IMR-90 (cell line): ENCODE results near the gene GALP. TPM values are rescaled to one million over a fixed set of nuclear protein-coding genes. Genes with fewer than 3 reads are reported as not detected.

Source experiments
- ATAC-seq: fragments of 200-7000 bp; cut with Tn5 transposase; 2 replicates; pipeline ENCODE4 v1.9.1; 2020; ENCODE audit warnings: low read depth, mild to moderate bottlenecking, moderate library complexity
- BruUV-seq: library from RNA; stranded (reverse); fragments of 400-500 nt; replicated peaks from 2 replicates; lab custom pipeline; 2021; lab: Mats Ljungman, UMichigan
- CTCF ChIA-PET: fragments of 300-600 bp; formaldehyde crosslinking; extraction: SDS; loops from one replicate; lab custom pipeline; 2021; ENCODE audit warnings: antibody characterized with exemption; lab: Yijun Ruan, JAX
- POLR2A ChIA-PET: fragments of 300-600 bp; sonication (Branson Sonifier 250); formaldehyde crosslinking; loops from one replicate; lab custom pipeline; 2022; ENCODE audit warnings: antibody characterized with exemption; ENCODE audit not compliant: unreplicated experiment; lab: Charles Lee
- DNase-seq: peaks from one replicate; pipeline ENCODE4 v3.0.0; 2013
- H2AFZ ChIP-seq: replicated peaks from 2 replicates; pipeline ENCODE3; 2013; ENCODE audit warnings: low read length, mild to moderate bottlenecking; ENCODE audit not compliant: poor library complexity
- H2AK5ac ChIP-seq: 2 replicates; pipeline ENCODE4 v1.6.1; 2013; ENCODE audit warnings: low read depth, low read length, inconsistent platforms
- H2AK9ac ChIP-seq: replicated peaks from 2 replicates; pipeline ENCODE3; 2013; ENCODE audit warnings: mild to moderate bottlenecking, low read depth, low read length, moderate library complexity; ENCODE audit not compliant: poor library complexity
- H2BK120ac ChIP-seq: 2 replicates; pipeline ENCODE4 v1.6.1; 2013; ENCODE audit warnings: low read depth, low read length, inconsistent platforms
- H2BK15ac ChIP-seq: 3 replicates; pipeline ENCODE4 v1.6.1; 2013; ENCODE audit warnings: low read depth, low read length, inconsistent platforms
- H2BK20ac ChIP-seq: 2 replicates; pipeline ENCODE4 v1.6.1; 2013; ENCODE audit warnings: low read depth, mild to moderate bottlenecking, inconsistent platforms, low read length, moderate library complexity
- H2BK5ac ChIP-seq: 2 replicates; pipeline ENCODE4 v1.6.1; 2013; ENCODE audit warnings: mild to moderate bottlenecking, low read depth, low read length, inconsistent platforms; ENCODE audit not compliant: poor library complexity, severe bottlenecking
- H3K14ac ChIP-seq: replicated peaks from 2 replicates; pipeline ENCODE4 v1.6.1; 2013; ENCODE audit warnings: low read depth, low read length, inconsistent platforms
- H3K18ac ChIP-seq: 2 replicates; pipeline ENCODE4 v1.6.1; 2013; ENCODE audit warnings: low read depth, low read length, control low read depth
- H3K23ac ChIP-seq: 2 replicates; pipeline ENCODE4 v1.6.1; 2013; ENCODE audit warnings: low read depth, low read length, inconsistent platforms
- H3K27ac ChIP-seq: 2 replicates; pipeline ENCODE4 v1.5.1; 2013; ENCODE audit warnings: mild to moderate bottlenecking, control low read depth, low read length; ENCODE audit not compliant: insufficient read depth
- H3K27me3 ChIP-seq: 2 replicates; pipeline ENCODE4 v1.6.1; 2013; ENCODE audit warnings: low read length; ENCODE audit not compliant: control insufficient read depth, insufficient read depth
- H3K36me3 ChIP-seq: 2 replicates; pipeline ENCODE4 v1.6.1; 2013; ENCODE audit warnings: low read length, mixed read lengths; ENCODE audit not compliant: control insufficient read depth, insufficient read depth
- H3K4ac ChIP-seq: 2 replicates; pipeline ENCODE4 v1.6.1; 2013; ENCODE audit warnings: low read depth, low read length, inconsistent platforms
- H3K4me1 ChIP-seq: 2 replicates; pipeline ENCODE4 v1.6.1; 2013; ENCODE audit warnings: low read length, mixed read lengths; ENCODE audit not compliant: control insufficient read depth, insufficient read depth
- H3K4me2 ChIP-seq: 2 replicates; pipeline ENCODE4 v1.6.1; 2013; ENCODE audit warnings: low read depth, mild to moderate bottlenecking, control low read depth, low read length, moderate library complexity
- H3K4me3 ChIP-seq: 2 replicates; pipeline ENCODE4 v1.5.1; 2013; ENCODE audit warnings: low read depth, mild to moderate bottlenecking, control low read depth, low read length, moderate library complexity; ENCODE audit not compliant: insufficient read depth
- H3K56ac ChIP-seq: 2 replicates; pipeline ENCODE4 v1.6.1; 2013; ENCODE audit warnings: low read length, inconsistent platforms; ENCODE audit not compliant: insufficient read depth; ENCODE audit errors: extremely low read depth
- H3K79me1 ChIP-seq, 2 experiments: 2 replicates each; pipeline ENCODE4 v1.6.1; 2013; ENCODE audit warnings: low read length in 2 of 2, inconsistent platforms in 1 of 2, low read depth in 1 of 2
- H3K9ac ChIP-seq: 2 replicates; pipeline ENCODE4 v1.6.1; 2013; ENCODE audit warnings: low read depth, low read length, control low read depth
- H3K9me1 ChIP-seq: 2 replicates; pipeline ENCODE4 v1.6.1; 2013; ENCODE audit warnings: low read length, inconsistent platforms; ENCODE audit not compliant: insufficient read depth
- H3K9me3 ChIP-seq: 2 replicates; pipeline ENCODE4 v1.6.1; 2013; ENCODE audit warnings: low read length; ENCODE audit not compliant: control insufficient read depth, insufficient read depth
- H4K20me1 ChIP-seq: 2 replicates; pipeline ENCODE4 v1.6.1; 2013; ENCODE audit warnings: low read length, inconsistent platforms; ENCODE audit not compliant: insufficient read depth
- H4K5ac ChIP-seq: 2 replicates; pipeline ENCODE4 v1.6.1; 2013; ENCODE audit warnings: mild to moderate bottlenecking, low read depth, low read length, control low read depth
- H4K8ac ChIP-seq, 2 experiments: 2 replicates each; pipeline ENCODE4 v1.6.1; 2013; ENCODE audit warnings: low read depth in 2 of 2, low read length in 2 of 2, control low read depth in 1 of 2, inconsistent platforms in 1 of 2
- H4K91ac ChIP-seq: 2 replicates; pipeline ENCODE4 v1.6.1; 2013; ENCODE audit warnings: low read depth, low read length, inconsistent platforms; ENCODE audit not compliant: insufficient read depth
- BHLHE40 ChIP-seq: fragments of 150-350 bp; IDR thresholded peaks from 2 replicates; pipeline ENCODE4 v1.6.1; 2016; ENCODE audit warnings: mild to moderate bottlenecking, low read depth, low read length
- CEBPB ChIP-seq: IDR thresholded peaks from 2 replicates; pipeline ENCODE4 v1.6.1; 2012; ENCODE audit warnings: low read depth, low read length, improper control_type of control experiment
- CHD1 ChIP-seq: IDR thresholded peaks from 2 replicates; pipeline ENCODE4 v1.6.1; 2012; ENCODE audit warnings: low read depth, low read length, improper control_type of control experiment
- CTCF ChIP-seq: conservative IDR thresholded peaks from 2 replicates; pipeline ENCODE4 v1.5.1; 2012; ENCODE audit warnings: mild to moderate bottlenecking, low read depth, low read length, improper control_type of control experiment
- FOS ChIP-seq: fragments of 150-350 bp; IDR thresholded peaks from 2 replicates; pipeline ENCODE4 v1.6.1; 2016; ENCODE audit warnings: low read depth, low read length
- MAFK ChIP-seq: IDR thresholded peaks from 2 replicates; pipeline ENCODE4 v1.6.1; 2012; ENCODE audit warnings: low read depth, low read length, improper control_type of control experiment
- MAZ ChIP-seq: IDR thresholded peaks from 2 replicates; pipeline ENCODE4 v1.6.1; 2012; ENCODE audit warnings: low read depth, mild to moderate bottlenecking, low read length, improper control_type of control experiment, moderate library complexity, borderline replicate concordance
- MXI1 ChIP-seq: IDR thresholded peaks from 2 replicates; pipeline ENCODE4 v1.6.1; 2012; ENCODE audit warnings: low read depth, mild to moderate bottlenecking, low read length, moderate library complexity, borderline replicate concordance
- NFE2L2 ChIP-seq: fragments of 150-350 bp; IDR thresholded peaks from 2 replicates; pipeline ENCODE4 v1.6.1; 2016; ENCODE audit warnings: low read depth, mild to moderate bottlenecking, low read length
- POLR2A ChIP-seq: IDR thresholded peaks from 2 replicates; pipeline ENCODE4 v1.6.1; 2012; ENCODE audit warnings: mild to moderate bottlenecking, low read depth, low read length
- RAD21 ChIP-seq: IDR thresholded peaks from 2 replicates; pipeline ENCODE4 v1.6.1; 2012; ENCODE audit warnings: low read length, improper control_type of control experiment
- RCOR1 ChIP-seq: IDR thresholded peaks from 2 replicates; pipeline ENCODE4 v1.6.1; 2012; ENCODE audit warnings: mild to moderate bottlenecking, low read length, improper control_type of control experiment; ENCODE audit not compliant: insufficient replicate concordance
- RFX5 ChIP-seq: IDR thresholded peaks from 2 replicates; pipeline ENCODE4 v1.8.0; 2012; ENCODE audit warnings: low read depth, mild to moderate bottlenecking, low read length, moderate library complexity
- SMC3 ChIP-seq: fragments of 150-350 bp; IDR thresholded peaks from 2 replicates; pipeline ENCODE4 v1.6.1; 2016; ENCODE audit warnings: low read depth, mild to moderate bottlenecking, antibody characterized with exemption, low read length, moderate library complexity
- USF2 ChIP-seq: fragments of 150-350 bp; IDR thresholded peaks from 2 replicates; pipeline ENCODE4 v1.6.1; 2017; ENCODE audit warnings: mild to moderate bottlenecking, antibody characterized with exemption, low read length, low read depth
- WGBS, 2 experiments: methylation state at CpG; one replicate each; pipeline versions ENCODE4 v1.1.5 to v1.1.7; 2013; ENCODE audit warnings: missing lambda C conversion rate in 2 of 2; ENCODE audit not compliant: insufficient read length in 1 of 2; ENCODE audit errors: extremely low coverage in 2 of 2; 5-methylcytosine and 5-hydroxymethylcytosine counted together
- dilution Hi-C: fragments of 300-500 bp; cut with HindIII; formaldehyde crosslinking; loops from one replicate; pipeline ENCODE4 v1.14.3; 2018; ENCODE audit warnings: low sequenced_read_pairs; ENCODE audit not compliant: unreplicated experiment
- in situ Hi-C: fragments of 300-500 bp; cut with MboI; formaldehyde crosslinking; loops from 3 replicates; pipeline ENCODE4 v1.14.3; 2019; ENCODE audit warnings: low sequenced_read_pairs, inconsistent platforms, mixed read lengths
- intact Hi-C: fragments of 100-400 bp; cut with micrococcal nuclease; formaldehyde crosslinking; loops from 2 replicates; pipeline ENCODE4 v1.10.0; 2022
- polyA plus RNA-seq, 3 experiments: library from polyadenylated mRNA; depleted of rRNA; stranded (reverse); fragments of >200 nt; gene quantifications; 2 replicates each; pipeline ENCODE4 v1.2.3, GENCODE V29; 2012; ENCODE audit warnings: low replicate concordance in 1 of 3
- total RNA-seq: library from RNA; depleted of rRNA; stranded (reverse); fragments of >200 nt; gene quantifications from 2 replicates; pipeline ENCODE4 v1.2.3, GENCODE V29; 2012
- TF ChIP-seq, protein P1 (sequence below): fragments of 150-350 bp; IDR thresholded peaks from 2 replicates; pipeline ENCODE4 v1.6.1; 2016; ENCODE audit warnings: low read depth, mild to moderate bottlenecking, low read length, moderate library complexity, borderline replicate concordance

Gene GALP
- total and polyA plus RNA-seq, 2 of the 4 experiments (the other 2 are of a cell fraction) = not detected

GRCh38 chr19:56136362-56136761 is 39.4 kb upstream of the GALP start:
- H2BK20ac ChIP-seq = no peak overlapping the region
- POLR2A ChIA-PET = no interaction called here
- H3K36me3 ChIP-seq = no peaks in the 10 kb centered on the region

More at GRCh38 chr19:56136362-56136761, 39.4 kb upstream of the GALP start:
- Histone ChIP-seq H3K27me3 (no peaks in the 10 kb centered on the region), H2AK5ac (no peak overlapping the region), H3K4me1 (peaks cover 11% of the 10 kb centered on the region; the same call in 1 of the 2 replicates), H3K14ac (no peak overlapping the region), H2BK5ac (no peak overlapping the region), H2AFZ (peak overlapping the region; percentile 5), H3K4me3 (no peak overlapping the region), H3K18ac (no peak overlapping the region), H3K9me1 (peaks cover 5% of the 10 kb centered on the region), H3K79me1 (peaks cover 0 to under 1% of the 10 kb centered on the region in 2 experiments; a peak in 1 of 4 replicates), H3K23ac (no peak overlapping the region), H2AK9ac (no peak overlapping the region), H4K5ac (no peak overlapping the region), H3K4ac (no peak overlapping the region), H3K9me3 (no peaks in the 10 kb centered on the region), H3K56ac (no peak overlapping the region), H2BK120ac (no peak overlapping the region), H4K20me1 (no peaks in the 10 kb centered on the region), H3K9ac (no peak overlapping the region), H4K8ac (no peak overlapping the region), H2BK15ac (no peak overlapping the region), H3K4me2 (no peak overlapping the region), H4K91ac (no peak overlapping the region), H3K27ac (no peak overlapping the region)
- intact Hi-C loops = no loop called here
- CTCF ChIA-PET = no interaction called here
- WGBS, 2 experiments = 66% methylated on average over 7 of the region's 10 CpGs; no CpG with 5 or more reads in 1 of the 2 experiments
- no peak for DNase-seq
- BruUV-seq = no TSS peak
- ATAC-seq = no peak
- in situ Hi-C loops = loop anchor here (25.0 kb wide), 2 partner anchors 449 to 1674 kb away; partner anchors contain the start of genes CDC42EP5, EPN1 and LENG9
- dilution Hi-C loops = no loop called here
- no peak for TF ChIP-seq CTCF
- no peak for TF ChIP-seq USF2
- TF ChIP-seq CEBPB = no peak
- no peak for TF ChIP-seq RFX5
- TF ChIP-seq MAFK = no peak
- no peak for TF ChIP-seq NFE2L2
- TF ChIP-seq FOS = no peak
- TF ChIP-seq MAZ = no peak
- TF ChIP-seq RAD21 = no peak
- TF ChIP-seq SMC3 = no peak
- no peak for TF ChIP-seq RCOR1
- TF ChIP-seq, protein P1, sequence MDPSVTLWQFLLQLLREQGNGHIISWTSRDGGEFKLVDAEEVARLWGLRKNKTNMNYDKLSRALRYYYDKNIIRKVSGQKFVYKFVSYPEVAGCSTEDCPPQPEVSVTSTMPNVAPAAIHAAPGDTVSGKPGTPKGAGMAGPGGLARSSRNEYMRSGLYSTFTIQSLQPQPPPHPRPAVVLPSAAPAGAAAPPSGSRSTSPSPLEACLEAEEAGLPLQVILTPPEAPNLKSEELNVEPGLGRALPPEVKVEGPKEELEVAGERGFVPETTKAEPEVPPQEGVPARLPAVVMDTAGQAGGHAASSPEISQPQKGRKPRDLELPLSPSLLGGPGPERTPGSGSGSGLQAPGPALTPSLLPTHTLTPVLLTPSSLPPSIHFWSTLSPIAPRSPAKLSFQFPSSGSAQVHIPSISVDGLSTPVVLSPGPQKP = no peak
- TF ChIP-seq CHD1 = no peak
- TF ChIP-seq MXI1 = no peak
- TF ChIP-seq BHLHE40 = no peak
- TF ChIP-seq POLR2A = no peak
